Liver (tissue), 9 donors: ENCODE results near the gene TXNDC16. TPM values are rescaled to one million over a fixed set of nuclear protein-coding genes. Genes with fewer than 3 reads are reported as not detected.
"Not testable (repeated sequence)": the region's sequence is repeated elsewhere in the genome, so short reads cannot be mapped to it uniquely, and the experiment has no call there.

Experiments used
- DNase-seq: peaks from one replicate; pipeline ENCODE4 v3.0.0-alpha.2; 2017; ENCODE audit warnings: low spot score
- H3K27ac ChIP-seq, 2 donors: one replicate each; pipeline ENCODE4 v1.7.0; 2013; ENCODE audit warnings: inconsistent platforms in 2 of 2, low read length in 2 of 2, control low read depth in 1 of 2, low read depth in 1 of 2, mild to moderate bottlenecking in 1 of 2
- H3K27me3 ChIP-seq, 4 donors: one replicate each; pipeline versions ENCODE4 v1.6.1 to v1.7.0; 2013; ENCODE audit warnings: low read length in 3 of 4, inconsistent platforms in 1 of 4, mild to moderate bottlenecking in 1 of 4, moderate library complexity in 1 of 4; ENCODE audit not compliant: control insufficient read depth in 4 of 4, insufficient read depth in 4 of 4
- H3K36me3 ChIP-seq, 4 donors: one replicate each; pipeline versions ENCODE4 v1.6.1 to v1.7.0; 2013; ENCODE audit warnings: low read length in 3 of 4, mild to moderate bottlenecking in 3 of 4, low read depth in 1 of 4, moderate library complexity in 1 of 4; ENCODE audit not compliant: control insufficient read depth in 4 of 4, insufficient read depth in 3 of 4
- H3K4me1 ChIP-seq, 4 donors: one replicate each; pipeline versions ENCODE4 v1.6.1 to v1.7.0; 2013; ENCODE audit warnings: low read length in 3 of 4, mild to moderate bottlenecking in 3 of 4, moderate library complexity in 1 of 4; ENCODE audit not compliant: control insufficient read depth in 4 of 4, insufficient read depth in 4 of 4
- H3K4me3 ChIP-seq, 3 donors: one replicate each; pipeline versions ENCODE4 v1.6.1 to v1.7.0; 2013; ENCODE audit warnings: low read length in 3 of 3, control low read depth in 1 of 3, low read depth in 1 of 3, mild to moderate bottlenecking in 1 of 3
- H3K9ac ChIP-seq, 2 donors: one replicate each; pipeline ENCODE4 v1.7.0; 2013; ENCODE audit warnings: low read length in 2 of 2, mild to moderate bottlenecking in 2 of 2, moderate library complexity in 2 of 2, control low read depth in 1 of 2, low read depth in 1 of 2
- H3K9me3 ChIP-seq, 4 donors: one replicate each; pipeline versions ENCODE4 v1.6.1 to v1.7.0; 2013; ENCODE audit warnings: low read length in 3 of 4; ENCODE audit not compliant: control insufficient read depth in 4 of 4
- CTCF ChIP-seq: fragments of 150-350 bp; IDR thresholded peaks from 2 replicates; pipeline ENCODE4 v1.5.1; 2017; ENCODE audit warnings: improper control_type of control experiment, low read depth, low read length; ENCODE audit not compliant: missing input control
- FOXA1 ChIP-seq: IDR thresholded peaks from 2 replicates; pipeline ENCODE4 v1.6.1; 2016; ENCODE audit warnings: antibody characterized with exemption
- FOXA2 ChIP-seq: IDR thresholded peaks from 2 replicates; pipeline ENCODE4 v1.6.1; 2016; ENCODE audit warnings: antibody characterized with exemption
- GABPA ChIP-seq, 2 donors: IDR thresholded peaks in 1 of 2; conservative IDR thresholded peaks in 1 of 2; 2 replicates each; pipeline ENCODE4 v1.6.1; 2016; ENCODE audit warnings: antibody characterized with exemption in 2 of 2, mild to moderate bottlenecking in 1 of 2, moderate library complexity in 1 of 2
- HNF4A ChIP-seq, 2 donors: conservative IDR thresholded peaks; 2 replicates each; pipeline ENCODE4 v1.6.1; 2016; ENCODE audit warnings: antibody characterized with exemption in 2 of 2, mild to moderate bottlenecking in 2 of 2
- HNF4G ChIP-seq: IDR thresholded peaks from 2 replicates; pipeline ENCODE4 v1.6.1; 2016; ENCODE audit warnings: antibody characterized with exemption
- NR2F2 ChIP-seq: IDR thresholded peaks from 2 replicates; pipeline ENCODE4 v1.6.1; 2016; ENCODE audit warnings: antibody characterized with exemption
- RAD21 ChIP-seq, 2 donors: IDR thresholded peaks; 2 replicates each; pipeline ENCODE4 v1.6.1; 2016; ENCODE audit warnings: antibody characterized with exemption in 2 of 2, mild to moderate bottlenecking in 2 of 2
- REST ChIP-seq: IDR thresholded peaks from 2 replicates; pipeline ENCODE4 v1.6.1; 2016; ENCODE audit warnings: antibody characterized with exemption, mild to moderate bottlenecking
- RXRA ChIP-seq, 2 donors: IDR thresholded peaks; 2 replicates each; pipeline ENCODE4 v1.6.1; 2017 to 2018; ENCODE audit warnings: antibody characterized with exemption in 2 of 2, mild to moderate bottlenecking in 1 of 2
- TAF1 ChIP-seq: conservative IDR thresholded peaks from 2 replicates; pipeline ENCODE4 v1.6.1; 2016; ENCODE audit warnings: antibody characterized with exemption, mild to moderate bottlenecking
- YY1 ChIP-seq: IDR thresholded peaks from 2 replicates; pipeline ENCODE4 v1.6.1; 2016; ENCODE audit warnings: antibody characterized with exemption, mild to moderate bottlenecking
- WGBS: extraction: QIAGEN DNeasy Blood & Tissue Kit; methylation state at CpG from one replicate; pipeline ENCODE4 v1.1.7; 2013; 5-methylcytosine and 5-hydroxymethylcytosine counted together
- polyA plus RNA-seq, 2 donors: library from polyadenylated mRNA; stranded (reverse) in 1 of 2; unstranded in 1 of 2; fragments of 200-250 nt in 1 of 2; fragments of >200 nt in 1 of 2; fragmentation: Nextera tagmentation in 1 of 2; extraction: Ambion mirVana in 1 of 2; gene quantifications; one replicate each; pipeline versions ENCODE4 v1.2.1 to v1.2.3, GENCODE V29; 2013 to 2015
- total RNA-seq, 2 donors: library from RNA; depleted of rRNA; stranded (reverse); fragments of >200 nt; gene quantifications; one replicate each; pipeline ENCODE4 v1.2.3, GENCODE V29; 2014
- TF ChIP-seq, protein P1 (sequence below): IDR thresholded peaks from 2 replicates; pipeline ENCODE4 v1.6.1; 2016; ENCODE audit warnings: antibody characterized with exemption
- TF ChIP-seq, protein P2 (sequence below): IDR thresholded peaks from 2 replicates; pipeline ENCODE4 v1.6.1; 2016; ENCODE audit warnings: antibody characterized with exemption
- donor health status: healthy.
- donor health status: healthy.
- donor health status: healthy.
- donor health status: healthy.
- donor health status: healthy.

TXNDC16 gene
- total and polyA plus RNA-seq, 4 donors: 2.0 to 16.2 (median 4.1) TPM

DNA sequence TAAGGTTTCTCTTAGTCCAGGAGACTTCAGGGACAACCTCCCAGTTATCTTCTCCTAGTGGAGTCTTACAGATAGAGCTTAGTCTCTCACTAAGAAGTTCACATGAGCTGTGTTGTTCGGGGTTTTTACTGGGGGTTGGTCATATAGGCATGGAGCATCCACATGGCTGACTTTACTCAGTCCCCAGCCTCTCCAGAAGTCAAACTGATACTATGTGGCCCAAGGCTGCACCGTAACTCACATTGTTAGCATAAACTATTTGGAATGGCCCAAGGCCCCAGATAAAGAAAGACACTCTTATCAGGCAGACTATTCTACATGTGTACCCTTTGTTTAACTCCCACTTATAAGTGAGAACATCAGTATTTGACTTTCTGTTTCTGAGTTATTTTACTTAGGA lies 23.6 kb upstream of the TXNDC16 start:
- Histone ChIP-seq H3K27me3 (no peaks in the 10 kb centered on the region), H3K4me1 (no peaks in the 10 kb centered on the region), H3K27ac (no peak overlapping the region), H3K36me3 (no peaks in the 10 kb centered on the region), H3K9me3 (peaks cover 1 to 11% (median 3%) of the 10 kb centered on the region in 4 donors), H3K4me3 (no peak overlapping the region), H3K9ac (no peak overlapping the region)
- 85% methylated on average over 2 of the region's 2 CpGs for WGBS
- no peak for DNase-seq
- no peak for TF ChIP-seq CTCF
- no peak for TF ChIP-seq GABPA (IDR thresholded peaks at IDR 0.05 in 1 of 2, conservative IDR thresholded peaks at IDR 0.05 in 1 of 2)
- TF ChIP-seq RXRA (IDR thresholded peaks at IDR 0.05): no peak

GRCh38 chr14:52568454-52568853 lies 16.1 kb upstream of the TXNDC16 start:
- not testable (repeated sequence) for H3K4me3 ChIP-seq, H3K27me3 ChIP-seq, H3K36me3 ChIP-seq, H3K27ac ChIP-seq, H3K9ac ChIP-seq, DNase-seq, H3K4me1 ChIP-seq
- peaks cover 3 to 15% (median 4%) of the 10 kb centered on the region in 4 donors for H3K9me3 ChIP-seq
- WGBS: 98% methylated on average over 7 of the region's 7 CpGs

- Histone ChIP-seq H3K4me3 (no peak overlapping the region), H3K9ac (no peak overlapping the region), H3K36me3 (no peaks in the 10 kb centered on the region), H3K27me3 (no peaks in the 10 kb centered on the region), H3K9me3 (no peaks in the 10 kb centered on the region), H3K27ac (no peak overlapping the region), H3K4me1 (no peaks in the 10 kb centered on the region)
- DNase-seq: no peak
- TF ChIP-seq RAD21 (IDR thresholded peaks at IDR 0.05): no peak
- TF ChIP-seq HNF4G: no peak
- 96% methylated on average over 2 of the region's 2 CpGs for WGBS
Observed at GRCh38 chr14:52563120-52563519, 10.8 kb upstream of the TXNDC16 start.

GRCh38 chr14:52558688-52559087 lies 6.4 kb upstream of the TXNDC16 start:
- Histone ChIP-seq H3K9ac (no peak overlapping the region), H3K27me3 (no peaks in the 10 kb centered on the region), H3K27ac (no peak overlapping the region), H3K4me3 (no peak overlapping the region), H3K36me3 (no peaks in the 10 kb centered on the region), H3K4me1 (peaks cover 0 to 5% (median 2%) of the 10 kb centered on the region in 4 donors), H3K9me3 (no peaks in the 10 kb centered on the region)
- over 99% methylated on average over 2 of the region's 2 CpGs for WGBS
- no peak for DNase-seq
- TF ChIP-seq YY1 (no peak), TAF1 (no peak), REST (no peak), HNF4A (conservative IDR thresholded peaks at IDR 0.05) (no peak), GABPA (IDR thresholded peaks at IDR 0.05 in 1 of 2, conservative IDR thresholded peaks at IDR 0.05 in 1 of 2) (no peak), NR2F2 (no peak), FOXA1 (no peak), FOXA2 (no peak)
- TF ChIP-seq, protein P1, sequence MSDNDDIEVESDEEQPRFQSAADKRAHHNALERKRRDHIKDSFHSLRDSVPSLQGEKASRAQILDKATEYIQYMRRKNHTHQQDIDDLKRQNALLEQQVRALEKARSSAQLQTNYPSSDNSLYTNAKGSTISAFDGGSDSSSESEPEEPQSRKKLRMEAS: no peak
- TF ChIP-seq, protein P2, sequence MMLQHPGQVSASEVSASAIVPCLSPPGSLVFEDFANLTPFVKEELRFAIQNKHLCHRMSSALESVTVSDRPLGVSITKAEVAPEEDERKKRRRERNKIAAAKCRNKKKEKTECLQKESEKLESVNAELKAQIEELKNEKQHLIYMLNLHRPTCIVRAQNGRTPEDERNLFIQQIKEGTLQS: no peak
